Ammon's horn (tissue), 1 donor: ENCODE data around the gene SSMEM1.
"Not testable (repeated sequence)": the region's sequence is repeated elsewhere in the genome, so short reads cannot be mapped to it uniquely, and the experiment has no call there.

ENCODE experiments used
- DNase-seq: peaks from one replicate; pipeline ENCODE4 v3.0.0-alpha.2; 2016; ENCODE audit warnings: low spot score

The SSMEM1 gene

GRCh38 chr7:130249626-130250025 lies 42.0 kb downstream of the SSMEM1 start:
- DNase-seq: not testable (repeated sequence)

DNA sequence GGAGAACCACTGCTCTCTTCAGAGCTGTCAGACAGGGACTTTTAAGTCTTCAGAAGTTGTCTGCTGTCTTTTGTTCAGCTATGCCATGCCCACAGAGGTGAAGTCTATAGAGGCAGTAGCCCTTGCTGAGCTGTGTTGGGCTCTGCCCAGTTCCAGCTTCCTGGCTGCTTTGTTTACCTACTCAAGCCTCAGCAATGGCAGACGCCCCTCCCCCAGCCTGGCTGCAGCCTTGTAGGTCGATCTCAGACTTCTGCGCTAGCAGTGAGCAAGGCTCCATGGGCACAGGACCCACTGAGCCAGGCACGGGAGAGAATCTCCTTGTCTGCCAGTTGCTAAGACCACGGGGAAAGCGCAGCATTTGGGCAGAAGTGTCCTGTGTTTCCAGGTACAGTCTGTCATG lies 46.9 kb downstream of the SSMEM1 start:
- DNase-seq: no peak

- no peak for DNase-seq
Observed at GRCh38 chr7:130256704-130257103, 49.0 kb downstream of the SSMEM1 start.

DNA sequence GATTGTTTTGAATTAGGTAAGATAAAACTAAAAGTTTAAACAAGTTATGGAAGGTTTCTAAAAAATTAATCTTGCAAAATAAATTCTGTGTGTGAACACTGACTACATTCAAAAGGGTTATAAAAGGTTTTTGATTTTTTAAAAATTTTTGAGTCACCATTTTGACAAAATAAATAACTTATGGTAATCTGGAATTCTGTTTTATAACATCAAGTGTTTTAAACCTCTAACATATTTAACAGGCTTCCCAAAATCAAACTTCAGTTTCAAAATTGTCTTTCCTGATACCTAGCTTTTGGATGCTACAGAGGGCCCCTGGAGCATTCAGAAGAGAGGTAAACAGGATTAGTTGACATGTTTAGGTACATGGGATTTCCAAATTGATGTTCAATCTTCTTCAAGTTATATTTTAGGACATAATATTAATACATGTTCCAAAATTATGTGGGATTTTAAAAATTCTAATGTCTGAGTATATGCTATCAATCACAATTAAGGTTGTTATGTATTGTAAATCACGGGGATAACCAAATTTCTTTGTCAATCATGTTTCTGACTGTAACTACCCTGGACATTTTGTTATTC lies 50.9 kb downstream of the SSMEM1 start:
- no peak for DNase-seq

- peak; percentile 45 for DNase-seq
Observed at GRCh38 chr7:130262448-130262847, 54.8 kb downstream of the SSMEM1 start.

- DNase-seq: no peak
Observed at GRCh38 chr7:130263130-130263529, 55.5 kb downstream of the SSMEM1 start.
